ENCODE data around the gene LYRM1.

- TF ChIP-seq CTCF (IDR thresholded peaks at IDR 0.05; ENCODE audit: low read depth, low read length, poor library complexity, severe bottlenecking) (no peak), EZH2phosphoT487 (IDR thresholded peaks at IDR 0.05; ENCODE audit: borderline replicate concordance, low read length) (no peak)
These were observed 2.7 kb downstream of the LYRM1 start for GRCh38 chr16:20903116-20903898.
